ELF-1 (cell line): ENCODE data around the gene POU3F2.
A peak's percentile ranks its signal among the peaks of the same experiment; 100 is the strongest.

Experiments used
- DNase-seq: peaks from one replicate; pipeline ENCODE4 v3.0.0-alpha.2; 2016; ENCODE audit warnings: low read depth, low spot score

Gene POU3F2

DNA sequence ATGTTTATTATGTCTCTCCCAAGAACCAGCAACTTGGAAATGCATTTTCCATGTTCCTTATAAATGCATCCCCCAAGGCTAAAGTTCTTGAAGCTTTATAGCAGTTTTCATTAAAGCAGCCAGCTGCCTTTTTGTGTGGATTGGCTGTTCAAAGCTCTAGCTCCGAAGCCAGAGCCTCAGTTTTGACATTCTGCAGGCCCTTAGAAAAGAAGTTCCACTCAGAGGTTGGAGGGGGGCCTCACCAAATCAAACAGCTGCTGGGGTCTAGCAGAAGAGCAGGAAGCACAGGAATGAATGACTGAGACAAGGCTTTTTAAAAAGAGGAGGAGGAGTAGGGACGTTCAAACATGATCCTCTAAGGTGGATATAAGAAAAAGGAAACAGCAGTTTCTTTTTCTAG, 4.2 kb upstream of the POU3F2 start:
- DNase-seq = no peak

- DNase-seq = no peak
Observed at GRCh38 chr6:98831057-98831958, 3.1 kb upstream of the POU3F2 start.

GRCh38 chr6:98831959-98832283, 2.5 kb upstream of the POU3F2 start:
- no peak for DNase-seq

GRCh38 chr6:98832284-98833056, 1.9 kb upstream of the POU3F2 start:
- DNase-seq = no peak

DNA sequence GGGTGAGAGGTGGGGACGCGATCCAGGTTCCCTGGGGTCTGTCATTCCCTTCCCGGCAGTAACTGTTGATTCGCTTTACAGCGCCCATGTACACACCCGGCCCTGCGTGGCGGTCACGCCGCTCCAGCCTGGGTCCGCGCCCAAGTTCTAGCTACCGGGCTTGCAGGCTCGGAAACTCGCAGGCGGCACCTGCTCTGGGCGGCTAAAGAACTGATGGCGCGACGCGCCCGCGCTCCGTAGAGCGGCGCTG, 1.4 kb upstream of the POU3F2 start:
- no peak for DNase-seq

- peak; percentile 71 for DNase-seq
Observed at GRCh38 chr6:98833307-98834059, 891 bp upstream of the POU3F2 start.

GRCh38 chr6:98835149-98836024, 1.0 kb downstream of the POU3F2 start:
- peak; percentile 59 for DNase-seq

DNA sequence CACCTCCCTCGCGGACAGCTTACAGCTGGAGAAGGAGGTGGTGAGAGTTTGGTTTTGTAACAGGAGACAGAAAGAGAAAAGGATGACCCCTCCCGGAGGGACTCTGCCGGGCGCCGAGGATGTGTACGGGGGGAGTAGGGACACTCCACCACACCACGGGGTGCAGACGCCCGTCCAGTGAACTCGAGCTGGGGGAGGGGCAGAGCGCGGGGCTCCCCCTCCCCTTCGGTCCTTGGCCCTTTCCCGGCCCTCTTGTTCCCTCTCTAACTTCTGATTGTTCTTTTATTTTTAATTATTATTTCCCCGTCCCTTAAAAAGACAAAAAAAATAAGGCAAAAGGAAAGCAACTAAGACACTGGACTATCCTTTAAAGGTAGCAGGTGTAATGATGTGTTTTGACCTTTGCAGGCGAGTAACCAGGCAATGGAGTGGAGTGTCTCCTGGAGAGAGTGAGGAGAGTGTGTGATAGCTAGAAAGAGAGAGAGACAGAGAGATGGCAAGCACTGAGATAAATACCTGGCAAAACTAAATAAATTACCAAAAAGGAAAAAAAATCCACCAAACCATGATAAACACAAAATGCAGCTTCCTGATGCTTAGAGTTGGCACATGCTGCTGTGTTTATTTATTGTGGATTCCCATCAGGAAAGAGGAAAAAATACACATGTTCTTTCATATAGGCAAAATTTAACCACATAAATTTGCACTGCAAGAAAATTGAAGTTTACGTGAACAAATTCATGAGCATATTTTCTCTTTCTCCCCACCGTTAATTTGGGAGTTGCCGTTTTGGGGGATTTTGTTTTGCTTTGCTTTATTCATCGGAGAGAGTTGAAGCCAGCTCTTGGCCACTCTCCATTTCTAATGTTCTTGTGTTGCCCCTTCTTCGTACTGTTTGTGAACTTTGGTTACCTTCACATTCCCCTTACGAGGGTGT, 1.9 kb downstream of the POU3F2 start:
- no peak for DNase-seq

- no peak for DNase-seq
Observed at GRCh38 chr6:98836962-98837944, 2.9 kb downstream of the POU3F2 start.

DNA sequence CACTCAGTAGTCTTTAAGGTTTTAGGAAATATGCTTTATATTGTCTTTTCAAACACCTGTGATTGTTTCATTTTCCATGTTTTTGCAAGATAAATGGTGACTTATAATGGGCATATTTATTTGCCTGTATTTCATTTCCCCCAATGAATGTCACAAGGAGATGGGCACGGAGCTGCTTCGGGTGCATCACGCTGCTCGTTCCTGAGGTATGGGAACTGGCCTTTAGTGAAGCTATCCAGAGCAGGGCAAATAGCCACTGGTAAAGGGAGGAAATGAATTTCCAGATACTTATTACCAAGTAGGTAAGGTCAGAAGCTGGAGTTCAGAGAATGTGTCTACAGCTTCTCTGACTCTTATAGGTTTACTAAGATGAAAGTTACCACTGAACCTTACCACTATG, 3.7 kb downstream of the POU3F2 start:
- DNase-seq = no peak

DNA sequence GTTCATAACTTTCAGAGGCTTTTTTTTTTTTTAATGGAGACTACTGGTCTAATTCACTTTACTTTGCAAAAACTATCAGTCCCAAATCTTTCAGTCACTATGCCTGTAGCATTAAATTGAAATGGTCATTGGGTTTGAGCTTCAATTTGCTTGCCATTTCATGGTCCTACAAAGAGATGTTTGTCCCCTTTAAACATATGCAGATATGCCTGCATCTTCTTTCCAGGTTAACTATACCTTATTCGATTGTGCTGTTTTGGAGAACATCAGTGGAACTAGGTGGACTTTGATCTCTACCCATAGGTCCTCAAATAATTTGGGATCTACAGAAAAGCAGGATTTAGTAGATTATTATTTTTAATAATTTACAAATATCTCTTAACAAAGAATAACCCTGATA, 4.6 kb downstream of the POU3F2 start:
- no peak for DNase-seq

- no peak for DNase-seq
Observed at GRCh38 chr6:98839781-98840361, 5.5 kb downstream of the POU3F2 start.

GRCh38 chr6:98840385-98840784, 6.0 kb downstream of the POU3F2 start:
- no peak for DNase-seq

DNA sequence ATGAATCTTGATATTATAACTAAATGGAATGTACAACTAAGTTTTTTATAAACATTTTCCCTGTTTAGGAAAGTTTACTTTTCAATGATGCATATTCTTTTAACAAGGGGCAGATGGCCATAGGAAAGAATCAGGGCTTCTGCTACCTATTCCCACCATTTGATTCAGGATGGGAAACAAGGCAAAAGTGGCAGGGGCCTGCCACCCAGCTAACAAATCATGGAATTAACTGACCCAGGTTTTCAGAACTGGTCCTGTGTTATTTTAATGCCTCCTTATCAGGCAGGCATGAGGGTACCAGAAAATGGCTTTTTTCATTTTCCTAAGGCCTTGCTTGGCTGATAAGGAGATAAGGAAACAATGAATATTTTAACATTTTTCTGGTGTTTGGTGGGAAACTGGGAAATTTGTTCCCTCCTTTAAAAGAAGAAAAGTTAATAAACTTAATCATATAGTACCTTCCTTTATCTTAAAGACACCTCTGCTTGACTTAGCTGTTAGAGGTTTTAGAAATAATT, 6.7 kb downstream of the POU3F2 start:
- no peak for DNase-seq

- DNase-seq = no peak
Observed at GRCh38 chr6:98841621-98842341, 7.4 kb downstream of the POU3F2 start.

- DNase-seq = peak; percentile 57
Observed at GRCh38 chr6:98842342-98843180, 8.2 kb downstream of the POU3F2 start.
